Mesothelial cell of epicardium (in vitro differentiated cells): ENCODE results near the gene TBC1D8. TPM values are rescaled to one million over a fixed set of nuclear protein-coding genes. Genes with fewer than 3 reads are reported as not detected.

ENCODE experiments used
- DNase-seq, 2 experiments: peaks; one replicate each; pipeline ENCODE4 v3.0.0; 2021; ENCODE audit warnings: low spot score in 2 of 2; ENCODE audit not compliant: unreplicated experiment in 2 of 2
- H3K27ac Mint-ChIP-seq: 2 replicates; pipeline ENCODE4 v1.8.0; 2021; ENCODE audit warnings: mixed read lengths
- H3K27me3 Mint-ChIP-seq: 2 replicates; pipeline ENCODE4 v1.8.0; 2021; ENCODE audit warnings: low read depth, mixed read lengths
- H3K36me3 Mint-ChIP-seq: 2 replicates; pipeline ENCODE4 v1.8.0; 2021; ENCODE audit warnings: mixed read lengths
- H3K4me1 Mint-ChIP-seq: 2 replicates; pipeline ENCODE4 v1.8.0; 2021; ENCODE audit warnings: mixed read lengths
- H3K4me3 Mint-ChIP-seq: 2 replicates; pipeline ENCODE4 v1.8.0; 2021; ENCODE audit warnings: mild to moderate bottlenecking, moderate library complexity, mixed read lengths
- H3K9me3 Mint-ChIP-seq: 2 replicates; pipeline ENCODE4 v1.8.0; 2021; ENCODE audit warnings: mixed read lengths
- total RNA-seq: library from RNA; stranded (reverse); gene quantifications from 3 replicates; pipeline ENCODE4 v1.2.1, GENCODE V29; 2021
- TF ChIP-seq, protein P1 (sequence below): fragments of 200-600 bp; sonication (generic); IDR thresholded peaks from one replicate; pipeline ENCODE4 v1.5.0; 2021; ENCODE audit warnings: antibody characterized with exemption; ENCODE audit not compliant: unreplicated experiment

The TBC1D8 gene
- total RNA-seq, 1 donor from 2014 or later = 12.7 TPM

DNA sequence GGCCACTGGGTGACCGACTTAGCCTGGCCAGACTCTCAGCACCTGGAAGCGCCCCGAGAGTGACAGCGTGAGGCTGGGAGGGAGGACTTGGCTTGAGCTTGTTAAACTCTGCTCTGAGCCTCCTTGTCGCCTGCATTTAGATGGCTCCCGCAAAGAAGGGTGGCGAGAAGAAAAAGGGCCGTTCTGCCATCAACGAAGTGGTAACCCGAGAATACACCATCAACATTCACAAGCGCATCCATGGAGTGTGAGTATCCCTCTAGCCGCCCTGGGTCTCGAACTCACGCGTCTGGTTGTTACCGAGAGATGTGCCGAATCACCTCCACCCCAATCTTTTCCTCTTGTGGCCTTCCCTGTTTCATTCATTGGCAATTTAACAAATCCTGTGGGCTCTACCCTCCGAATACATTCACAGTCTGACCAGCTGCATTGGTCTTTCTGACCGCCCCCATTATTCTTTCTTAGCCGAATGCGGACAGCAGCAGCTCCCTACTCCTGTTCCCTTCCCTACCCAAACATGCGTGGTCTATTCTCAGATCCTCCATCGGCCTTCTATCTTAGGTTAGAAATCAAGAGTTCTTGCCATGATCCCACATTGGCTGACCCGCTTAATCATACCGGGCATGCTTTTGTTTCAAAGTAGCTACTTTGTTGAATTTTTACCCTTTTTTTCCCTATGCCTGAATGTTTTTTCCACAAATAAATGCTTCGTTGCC, 148.5 kb downstream of the TBC1D8 start:
- H3K4me3 Mint-ChIP-seq = peak overlapping the region; percentile 96
- peaks cover 29% of the 10 kb centered on the region for H3K4me1 Mint-ChIP-seq
- H3K36me3 Mint-ChIP-seq = peaks cover 25% of the 10 kb centered on the region
- H3K27me3 Mint-ChIP-seq = peaks cover 2% of the 10 kb centered on the region
- TF ChIP-seq, protein P1, sequence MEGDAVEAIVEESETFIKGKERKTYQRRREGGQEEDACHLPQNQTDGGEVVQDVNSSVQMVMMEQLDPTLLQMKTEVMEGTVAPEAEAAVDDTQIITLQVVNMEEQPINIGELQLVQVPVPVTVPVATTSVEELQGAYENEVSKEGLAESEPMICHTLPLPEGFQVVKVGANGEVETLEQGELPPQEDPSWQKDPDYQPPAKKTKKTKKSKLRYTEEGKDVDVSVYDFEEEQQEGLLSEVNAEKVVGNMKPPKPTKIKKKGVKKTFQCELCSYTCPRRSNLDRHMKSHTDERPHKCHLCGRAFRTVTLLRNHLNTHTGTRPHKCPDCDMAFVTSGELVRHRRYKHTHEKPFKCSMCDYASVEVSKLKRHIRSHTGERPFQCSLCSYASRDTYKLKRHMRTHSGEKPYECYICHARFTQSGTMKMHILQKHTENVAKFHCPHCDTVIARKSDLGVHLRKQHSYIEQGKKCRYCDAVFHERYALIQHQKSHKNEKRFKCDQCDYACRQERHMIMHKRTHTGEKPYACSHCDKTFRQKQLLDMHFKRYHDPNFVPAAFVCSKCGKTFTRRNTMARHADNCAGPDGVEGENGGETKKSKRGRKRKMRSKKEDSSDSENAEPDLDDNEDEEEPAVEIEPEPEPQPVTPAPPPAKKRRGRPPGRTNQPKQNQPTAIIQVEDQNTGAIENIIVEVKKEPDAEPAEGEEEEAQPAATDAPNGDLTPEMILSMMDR = no peak
- peak overlapping the region; percentile 99 for H3K27ac Mint-ChIP-seq
- no peaks in the 10 kb centered on the region for H3K9me3 Mint-ChIP-seq
- DNase-seq = no peak

DNA sequence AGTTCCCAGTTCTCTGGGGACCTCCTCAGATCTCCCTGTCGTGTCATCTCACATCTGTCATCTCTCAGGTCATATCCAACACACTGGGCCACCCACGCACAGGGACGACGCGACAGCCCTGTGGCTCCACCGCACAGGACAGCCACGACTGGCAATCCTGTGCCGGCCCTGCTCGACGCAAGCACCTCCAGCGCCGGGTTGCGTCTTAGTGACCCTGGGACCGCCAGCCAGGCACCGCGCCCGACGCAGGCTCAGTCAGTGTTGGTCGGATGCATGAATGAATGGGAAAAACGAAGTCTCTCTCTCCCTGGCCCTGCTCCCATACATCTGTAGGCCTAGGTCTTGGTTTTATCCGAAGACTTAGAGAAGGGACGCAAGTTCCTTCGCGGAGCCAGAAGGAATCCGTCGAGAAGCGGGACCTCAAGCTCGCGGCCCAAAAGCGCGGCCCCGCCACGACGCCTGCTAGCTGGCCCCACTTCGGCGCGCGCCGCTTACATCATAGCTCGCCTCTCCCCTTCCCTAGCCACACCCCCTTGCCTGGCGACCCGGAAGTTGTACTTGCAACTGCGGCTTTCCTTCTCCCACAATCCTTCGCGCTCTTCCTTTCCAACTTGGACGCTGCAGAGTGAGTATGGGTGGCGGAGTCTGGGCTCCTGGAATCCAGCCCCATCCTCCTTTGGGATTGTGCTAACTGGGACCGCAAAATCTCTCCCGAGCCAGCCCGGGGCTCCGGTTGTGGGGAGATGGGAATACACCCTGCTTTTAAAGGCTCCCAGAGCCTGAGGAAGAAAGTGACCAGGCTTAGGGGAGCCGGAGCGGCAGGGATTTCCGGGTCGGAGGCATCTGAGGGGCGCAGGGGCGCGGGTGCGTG, 149.3 kb downstream of the TBC1D8 start, which contains the start of gene RPL31:
Gene RPL31, plus strand, starts transcription at position 599 of the 871 bp plus-strand sequence. CDS start 413 bp downstream, outside the sequence.
- peak within 1 kb of the TSS; percentile 99 for H3K27ac Mint-ChIP-seq
- H3K27me3 Mint-ChIP-seq = peaks cover 2% of the 10 kb centered on the region
- H3K4me3 Mint-ChIP-seq = peak within 1 kb of the TSS; percentile 96
- TF ChIP-seq, protein P1 = no peak
- peaks cover 22% of the 10 kb centered on the region for H3K36me3 Mint-ChIP-seq
- DNase-seq = peak; percentile 94
- no peaks in the 10 kb centered on the region for H3K9me3 Mint-ChIP-seq
- peaks cover 29% of the 10 kb centered on the region for H3K4me1 Mint-ChIP-seq

DNA sequence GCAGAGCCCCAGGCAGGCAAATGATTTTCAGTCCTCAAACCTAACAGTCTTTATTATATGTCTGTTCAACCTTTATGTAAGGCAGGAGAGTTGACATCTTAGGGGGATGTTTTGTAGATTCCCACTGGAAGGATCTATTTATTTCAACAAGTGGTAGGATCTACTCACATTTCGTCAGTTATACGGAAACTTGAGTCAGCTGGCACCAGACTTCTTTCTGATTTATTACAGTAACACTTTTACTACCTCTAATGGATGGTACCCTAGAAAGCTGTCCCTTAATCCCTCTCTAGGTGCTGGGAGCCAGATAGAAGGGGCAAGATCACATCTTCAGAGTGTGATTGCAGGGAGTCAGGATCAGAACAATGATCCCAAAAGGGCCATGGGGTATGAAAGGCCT, 151.2 kb downstream of the TBC1D8 start:
- H3K27ac Mint-ChIP-seq = no peak overlapping the region
- no peak for DNase-seq
- H3K4me1 Mint-ChIP-seq = peaks cover 27% of the 10 kb centered on the region
- peaks cover 2% of the 10 kb centered on the region for H3K27me3 Mint-ChIP-seq
- TF ChIP-seq, protein P1 = no peak
- H3K4me3 Mint-ChIP-seq = no peak overlapping the region
- H3K9me3 Mint-ChIP-seq = no peaks in the 10 kb centered on the region
- H3K36me3 Mint-ChIP-seq = peaks cover 12% of the 10 kb centered on the region

DNA sequence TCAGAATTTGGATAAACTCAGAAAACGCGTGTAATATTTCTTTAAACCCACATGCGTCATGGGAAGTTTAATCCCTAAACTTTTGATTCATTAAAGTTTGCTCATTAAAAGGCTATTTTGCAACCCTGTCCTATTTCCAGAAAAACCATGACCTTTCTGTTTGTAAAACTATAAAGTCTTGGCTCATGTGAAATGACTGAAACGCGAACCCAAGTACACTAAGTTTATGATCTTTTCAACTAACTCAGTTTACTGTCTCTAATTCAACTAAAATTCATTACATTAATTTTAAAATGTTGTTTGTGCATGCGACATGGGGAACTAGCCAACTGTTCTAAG, 153.0 kb downstream of the TBC1D8 start:
- no peak overlapping the region for H3K27ac Mint-ChIP-seq
- peaks cover 2% of the 10 kb centered on the region for H3K27me3 Mint-ChIP-seq
- TF ChIP-seq, protein P1 = no peak
- no peaks in the 10 kb centered on the region for H3K36me3 Mint-ChIP-seq
- peaks cover 10% of the 10 kb centered on the region for H3K4me1 Mint-ChIP-seq
- no peaks in the 10 kb centered on the region for H3K9me3 Mint-ChIP-seq
- no peak for DNase-seq
- H3K4me3 Mint-ChIP-seq = no peak overlapping the region

DNA sequence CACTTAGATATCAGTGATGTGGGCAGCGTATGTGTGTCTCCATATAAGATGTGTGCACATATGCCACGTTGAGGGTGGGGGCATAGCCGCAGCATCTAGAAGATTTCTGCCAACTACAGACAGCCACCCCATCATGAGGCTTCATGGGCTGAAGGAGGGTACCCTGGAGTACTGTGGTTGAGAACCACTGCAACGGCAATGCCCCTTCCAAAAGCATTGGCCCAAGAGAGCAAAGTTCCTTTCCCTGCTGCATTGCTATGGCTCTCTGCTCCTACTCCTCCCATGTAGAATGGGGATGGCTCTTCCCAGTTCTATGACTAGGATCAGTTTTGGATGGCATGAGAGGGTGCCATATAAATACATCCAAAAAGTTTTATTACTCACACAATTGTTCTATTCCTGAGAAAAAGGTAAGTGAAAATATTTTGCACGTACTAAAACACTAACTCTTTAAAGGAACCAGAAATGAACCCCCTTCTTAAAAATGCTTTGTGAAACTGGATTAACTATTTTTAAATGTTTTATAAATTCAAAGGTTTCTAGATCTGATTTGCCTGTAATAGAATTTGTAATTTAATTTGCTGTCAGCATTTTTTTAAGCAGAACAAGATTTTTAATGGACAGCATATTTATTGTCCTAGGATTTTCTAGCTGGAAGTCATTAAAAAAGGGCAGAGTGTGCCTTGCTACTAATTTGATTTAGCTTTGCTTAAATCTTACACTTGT, 153.5 kb downstream of the TBC1D8 start:
- TF ChIP-seq, protein P1 = no peak
- Mint-ChIP-seq H3K4me3 (no peak overlapping the region), H3K9me3 (no peaks in the 10 kb centered on the region), H3K27ac (no peak overlapping the region), H3K36me3 (no peaks in the 10 kb centered on the region), H3K4me1 (peaks cover 6% of the 10 kb centered on the region), H3K27me3 (peaks cover 2% of the 10 kb centered on the region)
- no peak for DNase-seq
